Endothelial cell of coronary artery (primary cell): ENCODE results near the gene VEGFD. TPM values are rescaled to one million over a fixed set of nuclear protein-coding genes. Genes with fewer than 3 reads are reported as not detected.

ENCODE experiments used
- total RNA-seq: library from RNA; depleted of rRNA; stranded (reverse); fragments of >200 nt; gene quantifications from 2 replicates; pipeline ENCODE4 v1.2.3, GENCODE V29; 2014

Gene VEGFD
- 0.09 and 0.85 TPM in 2 replicates for total RNA-seq

GRCh38 chrX:15384304-15384703 is at the start of gene VEGFD:
Gene VEGFD, minus strand, starts transcription at chrX:15384413. Its CDS starts 467 bp downstream, at chrX:15383946.

GRCh38 chrX:15335135-15336022 is 48.8 kb downstream of the VEGFD start, which contains the start of gene PIGA:
Gene PIGA, minus strand, starts transcription at chrX:15335523. Its CDS starts 3,593 bp downstream, at chrX:15331930.

GRCh38 chrX:15315509-15315908 is 68.7 kb downstream of the VEGFD start, which contains the start of gene ASB11:
Gene ASB11, minus strand, starts transcription at chrX:15315640. Its CDS starts 35 bp downstream, at chrX:15315605.

Other genes starting within 250 kb of the VEGFD start
- 7.6 and 14.4 TPM in 2 replicates for gene ASB9, start 114.3 kb downstream of the VEGFD start, total RNA-seq
- under 0.01 and 0.09 TPM in 2 replicates for gene ASB11, start 68.8 kb downstream of the VEGFD start, total RNA-seq
- gene PIGA, start 48.9 kb downstream of the VEGFD start, total RNA-seq = 9.4 and 11.0 TPM in 2 replicates
- gene PIR, start 108.9 kb upstream of the VEGFD start, total RNA-seq = 67.0 and 285 TPM in 2 replicates
- gene BMX, start 116.4 kb upstream of the VEGFD start, total RNA-seq = 148 and 192 TPM in 2 replicates
- gene ACE2, start 216.5 kb upstream of the VEGFD start, total RNA-seq = 0.19 TPM in 1 of 2 replicates, not detected in the other